Left forelimb (tissue), 1 donor: ENCODE results near the gene GPR82.
"Not testable (repeated sequence)": the region's sequence is repeated elsewhere in the genome, so short reads cannot be mapped to it uniquely, and the experiment has no call there.

Experiments used
- DNase-seq: peaks from one replicate; pipeline ENCODE4 v3.0.0-alpha.2; 2018; ENCODE audit warnings: low spot score

GPR82 gene

DNA sequence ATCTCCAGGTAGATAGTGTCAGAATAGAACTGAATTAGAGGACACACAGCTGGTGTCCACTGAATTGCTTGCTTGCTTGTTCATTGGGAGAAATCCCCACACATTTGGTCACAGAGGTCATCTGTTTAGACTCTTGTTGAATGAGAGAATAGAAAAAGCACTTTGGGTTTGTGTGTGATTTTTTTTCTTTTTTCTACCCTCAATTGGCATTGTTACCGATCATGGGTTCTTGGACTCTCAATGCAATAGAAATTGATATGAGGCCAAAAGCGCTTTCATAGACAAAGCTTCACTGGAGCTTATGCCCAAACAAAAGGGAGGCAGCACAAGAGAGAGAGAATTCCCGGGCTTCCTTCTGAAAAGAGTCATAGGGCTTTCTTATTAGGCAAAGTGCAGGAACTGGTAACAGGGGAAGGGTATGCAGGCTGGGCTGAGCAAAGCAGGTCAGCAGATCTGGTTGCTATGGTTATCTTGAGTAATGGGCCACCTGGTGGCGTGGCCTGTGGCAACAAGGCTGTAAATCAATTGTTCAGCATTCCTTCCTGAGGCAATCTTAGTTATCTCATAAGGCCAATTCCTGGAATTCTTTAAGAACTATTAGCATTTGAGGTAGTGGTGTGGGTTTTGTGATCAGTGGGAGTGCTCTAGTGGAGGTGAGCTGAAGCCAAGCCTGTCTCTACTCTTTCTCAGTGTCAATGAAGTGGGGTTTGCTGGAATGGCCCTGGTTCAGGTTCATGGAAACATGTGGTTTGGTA, 5.3 kb upstream of the GPR82 start:
- no peak for DNase-seq

DNA sequence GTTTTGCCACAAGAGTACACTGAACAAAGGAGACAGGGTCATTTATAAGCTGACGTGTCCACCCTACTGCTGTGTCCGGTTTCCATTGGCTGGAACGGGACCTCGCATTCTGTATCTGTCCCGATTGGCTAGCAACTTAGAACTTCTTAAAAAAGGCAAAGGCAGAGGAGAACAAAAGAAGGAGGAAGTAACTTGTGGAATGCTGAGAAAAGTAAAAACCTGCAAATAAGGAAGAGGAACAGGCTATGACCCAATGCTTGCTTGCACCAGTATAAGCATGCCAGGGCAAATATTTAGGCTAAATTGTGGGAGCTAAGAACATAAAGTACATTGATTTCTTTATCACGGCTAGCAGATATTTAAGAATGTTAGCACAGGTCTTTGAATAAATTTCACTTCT, 4.4 kb upstream of the GPR82 start:
- DNase-seq: not testable (repeated sequence)

DNA sequence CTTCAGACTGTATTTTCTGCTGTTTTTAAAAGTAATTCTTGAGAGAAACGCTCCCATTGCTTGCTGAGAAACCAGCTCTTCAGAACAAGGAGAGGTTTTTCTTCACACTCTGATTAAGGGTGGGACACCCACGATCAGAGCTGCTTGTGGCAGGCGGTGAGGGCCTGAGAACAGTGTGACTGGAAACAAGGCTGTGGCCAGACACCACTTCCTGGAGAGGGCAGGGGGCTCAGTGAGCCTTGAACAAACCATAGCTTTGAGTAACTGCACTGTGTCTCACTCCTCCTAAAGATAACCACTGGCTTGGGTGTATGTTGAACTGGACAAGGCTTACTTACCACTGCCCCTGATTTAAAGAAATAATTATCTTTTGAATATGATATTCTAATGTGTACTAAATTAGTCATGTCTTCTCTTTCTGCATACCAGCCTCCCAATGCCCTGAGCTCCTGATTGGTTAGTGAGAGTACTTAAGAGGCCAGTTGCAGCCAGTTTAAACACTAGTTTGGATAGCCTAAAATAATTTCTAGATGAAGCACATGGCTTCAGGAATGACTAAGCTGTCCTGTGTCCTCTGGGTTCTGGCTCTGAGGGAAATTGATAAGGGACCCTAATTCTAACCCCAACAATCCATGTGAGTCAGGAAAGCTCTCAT, 3.7 kb upstream of the GPR82 start:
- no peak for DNase-seq

DNA sequence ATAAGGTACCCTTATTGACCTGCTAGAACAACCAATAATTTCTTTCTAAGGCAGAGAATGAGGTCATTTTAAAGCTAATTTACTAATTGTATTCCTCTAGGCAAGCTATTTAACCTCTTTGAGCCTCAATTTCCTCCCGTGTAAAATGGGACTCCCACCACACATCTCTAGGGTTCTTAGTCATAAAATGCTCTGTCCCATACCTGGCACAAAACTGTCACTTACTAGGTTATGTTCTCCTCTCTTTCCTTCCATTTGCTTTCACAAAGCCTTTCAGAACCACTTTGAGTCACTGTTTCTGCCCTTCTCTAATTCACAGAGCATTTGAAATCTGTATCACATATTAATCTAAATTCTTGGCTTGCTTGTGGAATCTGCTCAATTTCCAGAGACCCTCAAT, 2.4 kb upstream of the GPR82 start:
- no peak for DNase-seq

DNA sequence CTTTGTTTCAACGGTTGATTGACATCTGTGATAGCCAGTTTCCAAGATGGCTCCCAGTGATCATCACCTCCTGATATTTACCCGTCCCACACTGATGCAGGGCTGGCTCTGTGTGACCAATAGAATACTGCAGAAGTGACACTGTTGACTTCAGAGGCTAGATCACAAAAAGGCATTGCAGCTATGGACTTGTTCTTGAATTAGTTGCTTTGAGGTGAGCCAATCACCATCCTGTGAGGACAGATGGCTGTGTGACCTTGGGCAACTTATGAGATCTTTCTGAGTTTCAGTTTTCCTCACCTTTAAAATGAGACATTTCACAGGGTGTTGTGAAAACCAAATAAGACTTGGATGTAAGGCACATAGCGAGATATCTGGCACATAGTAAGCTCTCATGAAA, 1.8 kb upstream of the GPR82 start:
- DNase-seq: no peak

DNA sequence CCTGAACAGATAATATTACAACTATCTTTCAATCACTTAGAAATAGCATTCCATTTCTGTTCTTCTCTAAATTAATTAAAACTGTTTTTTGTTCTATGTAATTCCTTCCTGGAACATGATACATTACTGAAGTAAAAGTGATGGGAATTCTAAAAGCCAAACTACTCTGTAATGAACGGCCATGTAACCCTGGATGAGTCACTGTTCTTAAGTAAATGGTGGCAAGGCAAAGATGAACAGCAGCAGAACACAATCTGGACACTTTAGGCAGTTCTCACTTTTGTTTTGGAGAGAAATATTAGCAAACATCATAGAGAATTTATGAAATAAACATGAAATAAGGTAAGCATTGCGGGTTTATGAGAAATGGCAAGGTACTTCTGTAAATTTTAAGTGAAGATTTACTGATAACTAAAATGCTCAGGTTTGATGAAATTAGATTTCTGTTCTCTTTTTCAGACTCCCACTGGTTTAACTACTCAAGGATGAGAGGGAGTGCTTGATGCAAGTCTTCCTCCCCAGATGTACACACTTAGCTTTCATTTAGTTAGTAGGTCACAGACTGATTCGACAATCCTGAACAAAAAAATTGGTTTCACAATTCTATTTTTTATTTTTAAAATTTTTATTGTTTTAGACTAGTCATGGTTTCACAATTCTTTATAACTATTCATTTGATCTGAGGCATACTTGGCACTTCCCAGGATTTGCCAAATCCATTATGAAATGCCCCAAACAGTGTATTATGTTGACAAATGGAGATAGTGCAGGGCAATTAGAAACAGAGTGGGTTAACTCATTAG, 964 bp upstream of the GPR82 start:
- DNase-seq: no peak

DNA sequence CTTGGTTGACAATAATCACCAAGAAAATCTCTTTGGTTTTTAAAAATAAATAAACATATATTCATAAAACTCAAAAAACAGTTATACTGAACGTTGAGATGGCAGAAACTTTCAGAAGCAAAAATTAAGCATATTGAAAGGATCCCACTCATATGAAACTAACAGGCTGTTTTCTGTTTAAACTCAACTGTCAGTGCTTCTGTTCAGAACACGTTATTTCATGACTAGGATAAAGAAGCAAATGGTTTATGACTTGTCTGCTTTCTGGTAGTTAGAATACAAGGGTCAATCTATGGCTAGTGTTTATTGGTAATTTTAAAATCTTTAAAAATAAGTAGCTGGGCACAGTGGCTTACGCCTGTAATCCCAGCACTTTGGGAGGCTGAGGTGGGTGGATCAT, 4.1 kb downstream of the GPR82 start:
- DNase-seq: no peak

DNA sequence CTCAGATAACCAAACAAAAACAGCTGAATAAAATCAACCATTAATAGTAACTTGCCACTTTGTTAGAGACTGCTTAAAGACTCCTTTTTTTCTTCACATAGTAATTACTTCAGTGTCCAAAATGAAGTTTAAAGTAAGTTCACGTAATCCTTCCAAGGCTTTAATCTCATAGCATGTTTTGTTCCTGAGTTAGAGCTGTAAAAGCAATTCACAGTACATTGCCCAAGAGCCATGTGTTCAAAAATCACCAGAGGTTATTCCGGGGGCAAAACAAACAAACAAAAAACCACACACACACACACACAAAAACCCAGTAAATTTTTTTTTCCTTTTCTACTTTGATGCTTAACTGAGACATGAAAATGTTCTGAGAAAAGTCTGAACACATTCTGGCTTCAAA, 6.1 kb downstream of the GPR82 start:
- DNase-seq: no peak

DNA sequence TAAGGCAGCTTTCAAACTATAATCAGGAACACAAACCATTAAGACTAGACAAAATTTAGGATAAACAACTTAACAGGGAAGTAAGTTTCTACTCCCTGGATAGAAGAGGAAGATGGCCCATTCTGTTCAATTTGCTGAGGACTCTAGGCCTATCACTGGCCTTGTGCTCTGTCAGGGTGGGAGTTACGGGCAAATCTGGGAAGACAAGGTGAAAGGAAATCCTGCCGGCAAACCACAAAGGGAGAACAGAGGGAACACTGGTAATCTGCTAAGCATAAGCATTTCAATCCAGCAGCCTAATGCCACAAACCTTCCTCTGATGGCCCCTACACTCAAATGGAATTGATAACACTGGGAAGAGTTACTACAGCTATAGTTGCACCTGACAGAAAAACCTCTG, 8.3 kb downstream of the GPR82 start:
- DNase-seq: no peak

DNA sequence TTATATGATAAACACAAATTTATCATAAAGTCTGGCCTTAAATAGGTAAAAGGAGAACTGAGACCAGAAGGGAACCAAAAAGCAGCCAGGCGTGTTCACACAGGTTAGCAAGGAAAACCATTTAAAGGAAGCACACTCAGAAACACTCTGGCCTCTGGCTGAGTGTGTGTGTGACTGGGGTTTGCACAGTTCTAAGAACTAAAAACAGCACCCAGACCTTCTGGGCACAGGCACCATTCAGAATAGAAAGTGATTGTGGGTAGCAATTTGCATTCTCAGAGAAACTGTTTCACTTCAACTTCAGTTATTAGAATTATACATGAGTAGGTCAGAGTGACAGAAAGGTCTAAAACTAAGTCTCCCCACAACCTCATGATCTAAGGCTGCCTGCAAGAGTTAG, 10.0 kb downstream of the GPR82 start:
- no peak for DNase-seq

DNA sequence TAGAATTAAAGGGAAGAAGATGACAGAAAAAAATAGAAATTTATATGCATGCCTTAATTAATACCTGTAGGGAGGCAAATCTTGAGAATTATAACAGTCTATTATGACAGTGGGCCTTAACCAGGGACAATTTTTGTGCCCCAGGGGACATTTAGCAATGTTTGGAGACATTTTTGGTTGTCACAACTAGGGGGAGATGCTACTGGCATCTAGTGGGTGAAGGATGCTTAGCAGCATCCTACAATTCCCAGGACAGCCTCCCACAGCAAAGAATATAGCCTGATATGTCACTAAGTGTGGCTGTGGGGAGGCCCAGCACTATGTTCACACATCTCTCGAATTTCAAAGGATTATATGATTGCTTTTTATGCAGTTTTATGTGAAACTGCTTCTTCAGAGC, 10.5 kb downstream of the GPR82 start:
- no peak for DNase-seq

DNA sequence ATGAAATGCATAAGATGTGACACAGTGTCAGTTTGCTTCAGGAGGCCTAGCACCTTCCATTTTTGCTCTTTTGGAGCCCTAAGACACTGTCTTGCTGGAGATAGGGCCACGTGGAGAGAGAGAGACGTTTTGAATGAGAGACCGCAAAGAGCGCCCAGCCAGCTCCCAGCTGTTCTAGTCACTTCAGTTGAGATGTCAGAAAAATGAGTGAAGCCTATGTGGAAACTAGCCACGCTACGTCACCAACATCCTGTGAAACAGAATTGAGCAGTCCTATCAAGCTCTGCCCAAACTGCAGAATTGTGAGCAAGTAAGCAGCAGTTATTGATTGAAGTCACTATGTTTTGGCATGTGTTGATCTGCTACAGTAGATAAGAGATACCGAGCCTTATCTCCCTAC, 13.1 kb downstream of the GPR82 start:
- DNase-seq: no peak

DNA sequence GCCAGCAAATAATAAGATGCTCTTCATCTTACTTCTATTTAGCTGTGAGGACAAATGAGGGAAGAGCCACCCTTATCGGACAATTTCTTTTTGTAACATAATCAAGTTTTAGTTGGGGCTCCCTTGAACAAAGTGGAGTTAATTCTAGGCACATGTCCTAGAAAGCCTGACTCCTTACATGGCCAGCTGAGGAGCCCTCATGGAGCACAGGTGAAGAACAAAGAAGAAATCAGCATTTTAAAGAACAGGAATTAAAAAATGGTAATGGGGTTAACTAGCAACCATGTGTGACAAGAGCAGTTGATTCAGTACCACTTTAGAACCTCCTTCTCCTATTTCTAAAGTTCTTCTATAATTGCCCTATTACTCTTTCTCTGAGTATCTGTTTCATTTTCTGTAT, 15.9 kb downstream of the GPR82 start:
- no peak for DNase-seq

DNA sequence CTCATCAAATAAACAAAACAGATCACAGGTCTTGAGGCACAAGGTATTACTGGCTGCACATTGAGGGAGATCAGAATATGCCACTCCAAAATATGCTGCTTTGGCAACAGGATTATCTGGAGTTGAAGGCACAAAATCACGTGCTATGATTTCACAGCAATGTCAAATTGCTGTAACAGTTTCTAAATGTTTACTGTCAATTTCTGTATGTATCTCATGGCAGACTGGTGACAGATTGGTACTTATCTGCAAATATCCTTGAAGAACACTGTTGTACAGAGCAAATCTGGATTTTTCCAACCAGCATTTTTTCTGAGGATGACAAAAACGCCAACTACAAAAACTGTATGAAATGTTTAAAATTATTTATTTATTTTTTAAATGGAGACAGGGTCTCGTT, 26.7 kb downstream of the GPR82 start:
- no peak for DNase-seq

DNA sequence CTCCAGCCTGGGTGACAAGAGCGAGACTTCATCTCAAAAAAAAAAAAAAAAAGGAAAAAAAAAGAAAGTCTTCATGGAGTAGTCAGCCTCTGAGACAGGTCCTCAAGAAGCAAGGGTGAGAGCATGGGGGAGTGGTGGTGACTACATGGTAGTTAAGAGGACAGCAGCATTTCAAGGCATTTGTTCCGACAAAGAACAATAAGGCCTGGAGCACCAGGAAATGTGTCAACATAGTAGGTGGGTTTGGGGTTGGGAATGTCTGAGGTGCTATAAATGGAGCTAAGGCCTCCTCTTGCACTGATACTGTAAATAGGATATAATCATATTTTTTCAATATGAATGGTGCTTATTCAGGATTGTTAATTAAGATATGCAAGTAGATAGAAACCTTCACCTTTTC, 34.4 kb downstream of the GPR82 start:
- no peak for DNase-seq

DNA sequence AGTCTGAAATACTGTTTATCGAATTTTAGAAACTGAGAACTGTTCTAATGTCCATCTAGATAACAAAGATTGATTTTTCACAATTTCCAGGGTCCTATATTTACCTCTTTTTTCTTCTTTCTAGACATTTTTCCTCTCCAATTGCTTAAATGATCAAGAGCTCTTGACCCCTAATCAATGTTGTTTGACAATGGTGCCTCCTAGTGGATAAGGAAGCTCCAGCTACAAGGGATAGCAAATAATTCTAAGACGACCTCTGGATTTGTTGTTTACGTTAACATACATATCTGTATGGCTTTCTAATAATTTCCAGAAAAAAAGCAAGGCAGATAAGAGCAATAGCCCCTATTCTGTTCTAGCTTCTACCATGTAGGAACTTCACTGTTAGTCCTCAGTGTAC, 35.8 kb downstream of the GPR82 start:
- DNase-seq: no peak

DNA sequence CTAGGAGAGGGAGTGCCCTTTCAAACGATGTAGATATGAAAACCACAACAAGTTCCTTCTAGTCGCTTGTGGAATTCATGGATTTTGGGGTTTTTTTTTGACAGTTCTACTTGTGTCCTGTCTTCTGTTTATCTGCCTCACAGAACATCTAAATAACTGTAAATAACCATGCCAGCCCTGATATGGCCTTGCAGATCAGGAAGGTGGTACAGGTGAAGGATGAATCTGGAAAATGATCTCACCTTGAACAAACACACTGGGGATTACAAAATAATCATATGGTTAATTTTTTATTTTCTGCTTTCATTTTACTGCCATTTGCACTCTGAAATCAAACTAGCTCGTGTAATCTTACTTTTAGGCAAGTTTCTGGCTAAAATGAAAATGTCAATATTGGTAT, 37.2 kb downstream of the GPR82 start:
- DNase-seq: no peak

DNA sequence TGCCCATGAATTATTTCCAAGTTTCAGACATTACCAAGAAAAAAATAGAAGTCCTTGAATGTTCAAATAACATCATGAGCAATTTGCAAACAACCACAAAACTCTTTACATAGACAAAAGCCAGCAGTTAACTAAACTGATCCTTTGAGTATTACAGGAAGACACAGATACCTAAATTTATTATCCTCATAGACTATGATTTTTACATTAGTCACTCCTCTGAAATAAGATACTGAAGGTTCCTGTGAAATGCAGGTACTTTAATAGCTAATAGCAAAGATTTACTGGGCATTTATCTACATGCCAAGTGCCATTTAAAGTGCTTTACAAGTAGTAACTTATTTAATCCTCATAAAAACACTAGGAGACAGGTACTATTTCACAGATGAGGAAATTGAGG, 37.7 kb downstream of the GPR82 start:
- DNase-seq: no peak

DNA sequence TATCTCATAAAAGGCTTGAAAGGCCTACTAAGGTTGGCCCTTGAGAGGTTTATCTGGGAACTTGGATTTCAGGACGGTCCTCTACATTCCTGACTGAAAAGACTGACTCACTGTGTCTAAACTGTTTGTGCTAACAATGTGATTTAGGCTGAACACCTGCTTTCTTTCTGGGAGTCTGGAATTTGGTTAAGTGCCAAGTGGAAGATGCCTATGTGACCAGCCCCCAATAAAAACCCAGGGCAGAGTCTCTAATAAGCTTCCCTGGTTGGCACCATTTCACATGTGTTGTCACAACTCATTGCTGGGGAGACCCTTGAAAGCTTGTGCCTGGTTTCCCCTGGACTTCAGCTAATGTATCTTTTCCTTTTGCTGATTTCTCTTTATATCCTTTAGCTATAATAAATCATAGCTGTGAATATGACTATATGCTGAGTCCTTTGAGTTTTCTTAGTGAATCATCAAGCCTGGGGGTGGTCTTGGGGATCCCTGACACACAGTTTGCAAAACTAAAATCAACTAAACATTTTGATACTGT, 55.1 kb downstream of the GPR82 start:
- DNase-seq: no peak
